Stimulated activated naive B cell treated with anti-CD40 and anti-IgM and Interleukin-4, amounts not matched to agents 10 μg/mL and 1 μg/mL and 100 μg/mL, for 72 hours (primary cell): ENCODE results near the gene SEMA5B.

Experiments
- ATAC-seq, 2 donors: fragments of 150-1000 bp; cut with Tn5 transposase; replicated peaks; 2 replicates each; pipeline ENCODE4 v1.10.0; 2021; ENCODE audit warnings: moderate library complexity in 1 of 2
- DNase-seq: peaks from one replicate; pipeline ENCODE4 v3.0.0; 2021
- H3K27ac Mint-ChIP-seq: one replicate; pipeline ENCODE4 v1.8.0; 2022; ENCODE audit warnings: mild to moderate bottlenecking, mixed read lengths
- H3K27me3 Mint-ChIP-seq, 2 donors: one replicate each; pipeline ENCODE4 v1.8.0; 2022; ENCODE audit warnings: mixed read lengths in 2 of 2
- H3K36me3 Mint-ChIP-seq, 2 donors: one replicate each; pipeline ENCODE4 v1.8.0; 2022; ENCODE audit warnings: mixed read lengths in 2 of 2, mild to moderate bottlenecking in 1 of 2
- H3K4me1 Mint-ChIP-seq, 2 donors: one replicate each; pipeline ENCODE4 v1.8.0; 2022; ENCODE audit warnings: mixed read lengths in 2 of 2, mild to moderate bottlenecking in 1 of 2
- H3K4me3 Mint-ChIP-seq, 2 donors: one replicate each; pipeline ENCODE4 v1.8.0; 2022; ENCODE audit warnings: mild to moderate bottlenecking in 2 of 2, mixed read lengths in 2 of 2, moderate library complexity in 1 of 2
- H3K9me3 Mint-ChIP-seq, 2 donors: one replicate each; pipeline ENCODE4 v1.8.0; 2022; ENCODE audit warnings: mixed read lengths in 2 of 2, mild to moderate bottlenecking in 1 of 2

SEMA5B gene

GRCh38 chr3:123027292-123028232, at the start of gene SEMA5B:
SEMA5B (minus strand) TSS chr3:123027763; CDS start chr3:122961263, 66,500 bp downstream.
- Mint-ChIP-seq H3K27me3 (peaks cover 55 to 63% of the 10 kb centered on the region in 2 donors), H3K27ac (no peak within 1 kb of the TSS), H3K36me3 (no peaks in the 10 kb centered on the region), H3K4me3 (peak within 1 kb of the TSS; percentile 83 to 85), H3K4me1 (peaks cover 16 to 26% of the 10 kb centered on the region in 2 donors), H3K9me3 (no peaks in the 10 kb centered on the region)
- peak; percentile 46 to 54 for ATAC-seq
- no peak for DNase-seq

DNA sequence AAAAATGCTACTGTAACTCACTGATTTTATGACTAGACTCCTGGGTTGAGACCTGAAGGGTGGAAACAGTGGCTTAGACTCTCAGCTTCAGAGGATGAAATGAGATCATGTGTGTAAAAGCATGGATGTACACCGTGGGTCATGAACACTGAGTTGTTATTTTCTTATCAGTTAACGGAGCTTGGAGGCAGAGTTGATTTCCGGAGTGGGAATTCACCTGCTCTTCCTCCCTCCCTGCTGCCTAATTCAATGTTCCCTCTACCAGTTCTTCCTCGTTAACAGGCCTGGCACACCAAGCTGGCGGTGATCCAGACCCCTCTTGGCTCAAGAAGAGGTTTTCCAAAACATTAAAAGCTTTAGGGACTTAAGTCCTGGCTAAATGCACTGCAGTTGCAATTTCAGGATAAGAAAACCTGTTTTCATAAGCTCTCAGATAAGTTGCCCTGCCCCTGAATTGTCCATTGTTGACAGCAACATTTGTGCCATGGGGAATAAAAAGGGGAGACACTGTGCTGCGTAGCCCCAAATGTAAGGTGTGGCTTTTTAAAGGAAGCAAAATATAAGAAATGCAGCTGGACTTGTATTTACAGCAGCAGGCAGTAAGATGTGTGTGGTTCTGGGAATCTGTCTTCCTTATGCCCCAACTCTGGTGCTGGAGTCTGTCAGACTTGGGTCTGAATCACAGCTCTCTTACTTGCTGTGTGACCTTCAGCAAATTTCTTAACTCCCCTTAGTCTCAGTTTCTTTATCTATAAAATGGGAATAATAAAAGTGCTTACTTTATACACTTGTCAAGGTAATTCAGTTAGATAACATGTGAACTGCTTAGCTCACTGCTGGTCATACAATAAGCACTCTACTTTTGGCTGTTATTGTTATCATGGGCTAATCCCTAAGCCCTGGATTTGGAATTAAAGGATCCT, 49.2 kb upstream of the SEMA5B start:
- H3K36me3 Mint-ChIP-seq: peaks cover 10 to 17% of the 10 kb centered on the region in 2 donors
- DNase-seq: no peak
- no peak for ATAC-seq
- H3K27me3 Mint-ChIP-seq: no peaks in the 10 kb centered on the region
- no peak overlapping the region for H3K27ac Mint-ChIP-seq
- no peak overlapping the region for H3K4me3 Mint-ChIP-seq
- H3K9me3 Mint-ChIP-seq: no peaks in the 10 kb centered on the region
- H3K4me1 Mint-ChIP-seq: peaks cover 17 to 24% of the 10 kb centered on the region in 2 donors

- Mint-ChIP-seq H3K4me1 (peaks cover 11 to 21% of the 10 kb centered on the region in 2 donors), H3K36me3 (peaks cover 10 to 16% of the 10 kb centered on the region in 2 donors), H3K27me3 (no peaks in the 10 kb centered on the region), H3K4me3 (no peak overlapping the region), H3K9me3 (no peaks in the 10 kb centered on the region), H3K27ac (no peak overlapping the region)
- DNase-seq: no peak
- no peak for ATAC-seq
These were observed 48.5 kb upstream of the SEMA5B start for GRCh38 chr3:123076112-123076495.

DNA sequence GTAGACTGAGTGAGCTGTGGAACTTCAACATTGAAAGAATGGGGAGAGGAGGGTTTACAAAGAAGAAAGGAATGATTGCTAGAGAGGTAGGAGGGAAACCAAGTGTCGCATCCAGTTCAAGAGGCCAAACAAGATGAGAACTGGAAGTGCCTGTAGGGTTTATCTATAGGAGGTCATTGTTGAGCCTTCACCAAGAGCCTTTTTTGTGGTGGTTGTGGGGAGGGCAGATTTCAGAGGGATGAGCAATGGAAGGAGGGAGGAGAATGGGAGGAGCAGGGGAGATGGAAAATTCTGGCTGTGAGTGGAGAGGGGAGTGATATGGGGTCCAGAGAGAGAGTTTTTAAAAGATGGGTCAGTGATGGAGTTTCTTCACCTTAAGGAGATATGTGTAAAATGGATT, 47.8 kb upstream of the SEMA5B start:
- Mint-ChIP-seq H3K9me3 (no peaks in the 10 kb centered on the region), H3K4me3 (no peak overlapping the region), H3K27me3 (no peaks in the 10 kb centered on the region), H3K27ac (no peak overlapping the region), H3K4me1 (peaks cover 11 to 21% of the 10 kb centered on the region in 2 donors), H3K36me3 (peaks cover 12 to 13% of the 10 kb centered on the region in 2 donors)
- no peak for DNase-seq
- ATAC-seq: no peak

GRCh38 chr3:123072564-123072963, 45.0 kb upstream of the SEMA5B start:
- no peak for DNase-seq
- Mint-ChIP-seq H3K27ac (no peak overlapping the region), H3K27me3 (peaks cover 0 to 4% of the 10 kb centered on the region in 2 donors), H3K9me3 (no peaks in the 10 kb centered on the region), H3K36me3 (peaks cover 10 to 13% of the 10 kb centered on the region in 2 donors), H3K4me3 (no peak overlapping the region), H3K4me1 (peaks cover 25 to 28% of the 10 kb centered on the region in 2 donors)
- no peak for ATAC-seq

DNA sequence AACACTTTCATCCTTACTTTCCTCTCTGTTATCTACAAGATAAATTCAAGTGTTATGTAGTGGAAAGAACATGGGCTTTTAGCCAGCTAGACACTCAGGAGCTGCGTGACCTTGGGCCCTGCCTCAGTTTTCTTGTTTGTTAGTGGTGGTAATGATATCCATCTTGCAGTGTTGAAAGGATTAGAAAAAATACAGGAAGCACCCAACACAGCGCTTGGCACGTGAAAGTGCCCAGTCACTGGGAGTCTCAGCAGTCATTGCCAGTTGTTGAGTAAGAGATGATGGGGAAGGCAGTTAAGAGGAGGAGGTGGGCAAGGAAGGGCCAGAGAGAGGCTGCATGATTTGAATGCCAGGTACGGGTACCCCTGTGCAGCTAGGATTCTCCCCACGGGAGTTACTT, 44.6 kb upstream of the SEMA5B start:
- no peak for ATAC-seq
- peaks cover 26 to 28% of the 10 kb centered on the region in 2 donors for H3K4me1 Mint-ChIP-seq

DNA sequence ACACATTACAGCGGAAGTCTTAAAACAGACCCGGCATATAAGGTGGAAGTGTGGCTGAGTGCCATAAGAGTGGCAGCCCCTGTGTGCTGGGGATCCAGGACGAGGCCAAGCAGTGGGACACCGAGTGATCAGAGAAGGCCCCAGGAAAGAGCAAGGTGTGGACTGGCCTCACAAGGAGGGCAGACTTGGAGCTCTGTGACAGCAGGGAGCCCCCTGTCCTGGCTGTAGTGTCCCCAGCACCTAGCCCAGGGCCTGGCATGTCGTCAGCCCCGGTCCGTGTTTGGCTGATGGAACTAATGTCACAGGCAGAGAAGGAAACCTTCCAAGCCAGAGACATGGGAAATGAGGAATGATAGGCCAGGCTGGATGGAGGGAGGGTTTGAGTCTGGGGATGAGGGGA, 44.0 kb upstream of the SEMA5B start:
- Mint-ChIP-seq H3K27me3 (peaks cover 0 to 7% of the 10 kb centered on the region in 2 donors), H3K4me3 (no peak overlapping the region), H3K4me1 (peaks cover 30% of the 10 kb centered on the region in 2 donors), H3K36me3 (peaks cover 10 to 13% of the 10 kb centered on the region in 2 donors), H3K27ac (no peak overlapping the region), H3K9me3 (no peaks in the 10 kb centered on the region)
- no peak for ATAC-seq
- DNase-seq: no peak

More for the DNA sequence above, 44.6 kb upstream of the SEMA5B start:
- Mint-ChIP-seq H3K36me3 (peaks cover 10 to 13% of the 10 kb centered on the region in 2 donors), H3K27ac (no peak overlapping the region), H3K27me3 (peaks cover 0 to 4% of the 10 kb centered on the region in 2 donors), H3K9me3 (no peaks in the 10 kb centered on the region), H3K4me3 (no peak overlapping the region)
- DNase-seq: no peak

- H3K4me1 Mint-ChIP-seq: peaks cover 29 to 32% of the 10 kb centered on the region in 2 donors
- no peaks in the 10 kb centered on the region for H3K9me3 Mint-ChIP-seq
- no peak overlapping the region for H3K4me3 Mint-ChIP-seq
- H3K27ac Mint-ChIP-seq: no peak overlapping the region
- H3K36me3 Mint-ChIP-seq: peaks cover 10 to 13% of the 10 kb centered on the region in 2 donors
- H3K27me3 Mint-ChIP-seq: peaks cover 0 to 8% of the 10 kb centered on the region in 2 donors
- ATAC-seq: no peak
- DNase-seq: no peak
These were observed 43.6 kb upstream of the SEMA5B start for GRCh38 chr3:123071146-123071545.

- no peak overlapping the region for H3K27ac Mint-ChIP-seq
- ATAC-seq: no peak
- peaks cover 26 to 32% of the 10 kb centered on the region in 2 donors for H3K4me1 Mint-ChIP-seq
- H3K9me3 Mint-ChIP-seq: no peaks in the 10 kb centered on the region
- no peak for DNase-seq
- peaks cover 10 to 13% of the 10 kb centered on the region in 2 donors for H3K36me3 Mint-ChIP-seq
- H3K4me3 Mint-ChIP-seq: no peak overlapping the region
- peaks cover 0 to 8% of the 10 kb centered on the region in 2 donors for H3K27me3 Mint-ChIP-seq
These were observed 42.9 kb upstream of the SEMA5B start for GRCh38 chr3:123070510-123070909.

- Mint-ChIP-seq H3K36me3 (peaks cover 9 to 13% of the 10 kb centered on the region in 2 donors), H3K27ac (no peak overlapping the region), H3K27me3 (peaks cover 7 to 8% of the 10 kb centered on the region in 2 donors), H3K9me3 (no peaks in the 10 kb centered on the region), H3K4me1 (peaks cover 21 to 32% of the 10 kb centered on the region in 2 donors), H3K4me3 (peak overlapping the region; percentile 83 to 89)
- no peak for DNase-seq
- ATAC-seq: no peak
These were observed 41.2 kb upstream of the SEMA5B start for GRCh38 chr3:123068601-123069381.

DNA sequence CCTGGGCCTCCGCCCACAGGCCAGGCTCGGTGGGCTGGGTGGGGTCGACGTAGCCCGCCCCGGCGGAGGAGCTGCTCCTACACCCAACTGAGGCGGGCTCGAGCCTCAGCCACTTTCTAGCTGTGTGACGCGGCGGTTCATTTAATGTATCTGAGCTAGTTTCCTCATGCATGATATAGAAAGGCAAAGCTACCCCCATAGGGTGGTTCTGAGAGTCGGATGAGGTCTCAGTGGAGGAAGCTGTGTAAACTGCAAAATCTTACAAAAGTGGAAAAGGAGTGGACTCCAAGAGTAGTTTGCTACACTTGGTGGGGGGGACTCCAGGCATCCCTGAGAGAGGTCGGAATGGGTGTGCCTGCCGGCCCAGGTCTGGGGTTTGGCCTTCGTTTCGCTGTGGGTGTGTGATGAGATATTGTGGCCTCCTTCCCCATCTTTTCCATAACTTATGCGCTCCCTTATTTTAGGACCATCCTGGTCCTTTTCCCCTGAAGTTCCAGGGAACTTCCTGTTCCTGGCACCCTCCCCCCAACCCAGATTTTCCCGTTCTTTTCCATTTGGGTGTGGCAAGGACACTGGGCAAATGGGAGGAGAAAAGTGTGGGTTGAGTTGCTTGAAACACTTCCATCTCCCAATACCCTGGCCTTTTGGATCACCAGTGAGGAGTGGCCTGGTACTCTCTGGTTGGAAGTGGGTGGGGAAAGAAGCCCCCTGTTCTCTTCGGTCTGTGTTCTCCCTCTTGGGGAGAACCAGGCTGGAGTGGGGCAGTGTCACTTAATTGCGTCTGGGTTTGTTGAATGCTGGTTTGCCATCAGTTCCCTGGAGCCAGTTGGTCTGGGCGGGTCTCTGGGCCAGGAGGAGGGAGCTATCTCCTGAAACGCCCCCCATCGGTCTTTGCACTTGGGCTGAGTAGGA, 40.4 kb upstream of the SEMA5B start:
- Mint-ChIP-seq H3K36me3 (peaks cover 5 to 10% of the 10 kb centered on the region in 2 donors), H3K27ac (peak overlapping the region; percentile 86)
- no peak for DNase-seq

DNA sequence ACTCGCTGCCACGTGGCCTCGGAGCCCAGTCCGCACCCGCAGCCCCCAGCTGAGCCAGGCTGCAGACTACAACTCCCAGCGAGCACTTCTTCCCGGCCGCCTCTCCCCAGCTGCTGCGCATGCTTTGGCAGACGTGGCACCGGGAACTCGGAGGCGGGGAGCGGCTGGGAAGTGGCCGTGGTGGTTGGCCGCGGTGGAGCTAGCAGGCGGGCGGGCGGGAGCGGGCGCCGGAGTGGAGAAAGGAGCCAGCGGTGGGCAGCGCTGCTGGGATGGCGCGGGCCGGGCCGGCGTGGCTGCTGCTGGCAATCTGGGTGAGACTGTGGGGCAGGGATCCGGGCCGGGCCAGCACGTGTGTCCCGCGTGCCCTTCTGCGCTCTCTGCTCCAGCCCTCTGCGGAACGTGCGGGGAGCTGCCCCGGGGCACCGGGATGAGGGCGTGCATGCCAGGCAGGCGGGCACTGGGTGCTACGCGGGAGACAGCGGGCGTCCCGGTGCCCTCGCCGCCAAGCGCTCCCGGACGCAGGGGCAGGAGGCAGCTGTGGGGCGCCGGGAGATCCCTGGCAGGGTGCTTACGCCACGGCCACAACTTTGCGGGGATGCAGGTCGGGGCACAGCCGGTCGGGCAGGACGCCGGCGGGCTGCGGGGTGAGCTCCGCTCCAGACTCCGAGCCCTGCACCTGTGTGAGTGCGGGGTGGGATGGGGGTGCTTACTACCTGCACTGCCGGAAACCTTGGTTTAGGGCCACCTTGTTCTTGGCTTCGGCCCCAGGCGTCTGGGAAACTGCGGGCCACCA, 39.5 kb upstream of the SEMA5B start, which contains the start of gene PDIA5:
TSS of gene PDIA5 (plus strand) at position 130 of the 793 bp plus-strand sequence. CDS start at position 270, 140 bp downstream.
- Mint-ChIP-seq H3K4me1 (peaks cover 13 to 25% of the 10 kb centered on the region in 2 donors), H3K9me3 (no peaks in the 10 kb centered on the region), H3K4me3 (peak within 1 kb of the TSS; percentile 83 to 89), H3K27ac (peak within 1 kb of the TSS; percentile 86), H3K27me3 (peaks cover 7 to 8% of the 10 kb centered on the region in 2 donors), H3K36me3 (peaks cover 2 to 8% of the 10 kb centered on the region in 2 donors)
- peak; percentile 65 for DNase-seq
- ATAC-seq: peak; percentile 88 to 89

More for the DNA sequence above, 40.4 kb upstream of the SEMA5B start:
- Mint-ChIP-seq H3K27me3 (peaks cover 7 to 8% of the 10 kb centered on the region in 2 donors), H3K9me3 (no peaks in the 10 kb centered on the region), H3K4me3 (peak overlapping the region; percentile 83 to 89), H3K4me1 (peaks cover 20 to 32% of the 10 kb centered on the region in 2 donors)
- peak; percentile 55 to 61 for ATAC-seq
